SU-DHL-6 (cell line): ENCODE data around the gene RFTN1.

Experiments
- H2AFZ ChIP-seq: fragments of 200-600 bp; sonication (generic); 2 replicates; pipeline ENCODE4 v1.6.1; 2014; ENCODE audit warnings: low read depth, mild to moderate bottlenecking, moderate library complexity, mixed read lengths, antibody characterized with exemption, low read length; ENCODE audit not compliant: severe bottlenecking
- H3F3A ChIP-seq: fragments of 200-600 bp; shearing (Covaris generic); 2 replicates; pipeline ENCODE4 v1.6.0; 2016; ENCODE audit warnings: antibody characterized with exemption, mild to moderate bottlenecking; ENCODE audit not compliant: insufficient read depth
- H3K27ac ChIP-seq: fragments of 200-600 bp; sonication (generic); 2 replicates; pipeline ENCODE4 v1.5.1; 2016; ENCODE audit warnings: low read depth, mild to moderate bottlenecking, low read length, moderate library complexity, mixed read lengths
- H3K27me3 ChIP-seq: fragments of 200-600 bp; sonication (generic), shearing (Covaris generic); 2 replicates; pipeline ENCODE4 v1.6.0; 2014; ENCODE audit warnings: mild to moderate bottlenecking, low read length
- H3K36me3 ChIP-seq: fragments of 200-600 bp; sonication (generic); 2 replicates; pipeline ENCODE4 v1.6.1; 2014; ENCODE audit warnings: mild to moderate bottlenecking, low read length, mixed read lengths
- H3K4me2 ChIP-seq: fragments of 300-600, 200-600 bp; shearing (Covaris generic), sonication (generic); 2 replicates; pipeline ENCODE4 v1.6.0; 2014; ENCODE audit warnings: low read length, low read depth, mild to moderate bottlenecking; ENCODE audit not compliant: poor library complexity, severe bottlenecking
- H3K4me3 ChIP-seq: fragments of 200-600 bp; sonication (generic); 2 replicates; pipeline ENCODE4 v1.5.1; 2014; ENCODE audit warnings: antibody characterized with exemption, low read length, mild to moderate bottlenecking, mixed read lengths; ENCODE audit not compliant: insufficient read depth, poor library complexity, severe bottlenecking
- H3K79me2 ChIP-seq: fragments of 200-600 bp; sonication (generic); 2 replicates; pipeline ENCODE4 v1.6.1; 2014; ENCODE audit warnings: mild to moderate bottlenecking, low read length, moderate library complexity; ENCODE audit not compliant: insufficient read depth
- H3K9ac ChIP-seq: fragments of 200-600 bp; sonication (generic); 2 replicates; pipeline ENCODE4 v1.7.0; 2014; ENCODE audit warnings: mild to moderate bottlenecking, low read length
- H3K9me2 ChIP-seq: fragments of 200-600 bp; sonication (generic); replicated peaks from 2 replicates; pipeline ENCODE4 v1.6.1; 2014; ENCODE audit warnings: low read length; ENCODE audit not compliant: insufficient read depth
- H3K9me3 ChIP-seq: fragments of 200-600 bp; sonication (generic); 2 replicates; pipeline ENCODE4 v1.6.1; 2014; ENCODE audit warnings: low read length, mixed read lengths; ENCODE audit not compliant: insufficient read depth
- H4K20me1 ChIP-seq: fragments of 200-600 bp; sonication (generic); 2 replicates; pipeline ENCODE4 v1.6.1; 2014; ENCODE audit warnings: low read depth, mild to moderate bottlenecking, antibody characterized with exemption, low read length, moderate library complexity, mixed read lengths
- CTCF ChIP-seq: fragments of 200-600 bp; sonication (generic); IDR thresholded peaks from one replicate; pipeline ENCODE4 v1.5.1; 2017; ENCODE audit warnings: antibody characterized with exemption, mild to moderate bottlenecking, low read length, moderate library complexity; ENCODE audit not compliant: insufficient read depth, poor library complexity, severe bottlenecking
- EZH2phosphoT487 ChIP-seq: fragments of 200-600 bp; sonication (generic), shearing (Covaris generic); conservative IDR thresholded peaks from 2 replicates; pipeline ENCODE4 v1.6.1; 2018; ENCODE audit warnings: mild to moderate bottlenecking, antibody characterized with exemption, low read length, moderate library complexity, mixed read lengths

RFTN1 gene

GRCh38 chr3:16307832-16308531 is 205.5 kb downstream of the RFTN1 start:
- Histone ChIP-seq H2AFZ (no peak overlapping the region), H3K36me3 (no peaks in the 10 kb centered on the region; the same call in 1 of the 2 replicates), H3K4me2 (no peak overlapping the region), H3F3A (peaks cover 67% of the 10 kb centered on the region), H3K27ac (no peak overlapping the region), H3K9me2 (no peaks in the 10 kb centered on the region), H3K9ac (no peak overlapping the region), H3K4me3 (no peak overlapping the region), H3K9me3 (no peaks in the 10 kb centered on the region), H3K27me3 (no peaks in the 10 kb centered on the region), H3K79me2 (no peaks in the 10 kb centered on the region), H4K20me1 (no peaks in the 10 kb centered on the region)
- TF ChIP-seq EZH2phosphoT487 (no peak), CTCF (no peak)

- H3K9me2 ChIP-seq, result no peaks in the 10 kb centered on the region
- no peak overlapping the region for H3K9ac ChIP-seq
- H3K36me3 ChIP-seq, result no peaks in the 10 kb centered on the region
Observed at GRCh38 chr3:16305111-16305541, 208.4 kb downstream of the RFTN1 start.

GRCh38 chr3:16304061-16305010 is 209.2 kb downstream of the RFTN1 start:
- no peak for TF ChIP-seq CTCF
- TF ChIP-seq EZH2phosphoT487, result no peak
- Histone ChIP-seq H3K4me3 (no peak overlapping the region), H3K9me2 (no peaks in the 10 kb centered on the region), H3K4me2 (no peak overlapping the region), H3K36me3 (no peaks in the 10 kb centered on the region), H3K27me3 (no peaks in the 10 kb centered on the region), H3K9ac (no peak overlapping the region), H3K79me2 (no peaks in the 10 kb centered on the region), H3F3A (peaks cover 55% of the 10 kb centered on the region), H2AFZ (no peak overlapping the region), H4K20me1 (no peaks in the 10 kb centered on the region), H3K9me3 (no peaks in the 10 kb centered on the region), H3K27ac (no peak overlapping the region)

More at GRCh38 chr3:16305111-16305541, 208.4 kb downstream of the RFTN1 start:
- peaks cover 63% of the 10 kb centered on the region for H3F3A ChIP-seq
- H4K20me1 ChIP-seq, result no peaks in the 10 kb centered on the region
- H3K4me2 ChIP-seq, result no peak overlapping the region
- H3K4me3 ChIP-seq, result no peak overlapping the region
- H3K79me2 ChIP-seq, result no peaks in the 10 kb centered on the region
- H3K27ac ChIP-seq, result no peak overlapping the region
- TF ChIP-seq EZH2phosphoT487 (no peak), CTCF (no peak)
- no peaks in the 10 kb centered on the region for H3K27me3 ChIP-seq
- H2AFZ ChIP-seq, result no peak overlapping the region
- no peaks in the 10 kb centered on the region for H3K9me3 ChIP-seq
